Activated T-cell treated with anti-CD3 and anti-CD28 coated beads, Interleukin-2, amount 50 U/mL, for 4 hours (primary cell): ENCODE measurements around the gene OARD1. TPM values are rescaled to one million over a fixed set of nuclear protein-coding genes. Genes with fewer than 3 reads are reported as not detected.

ENCODE experiments used
- ATAC-seq, 2 donors: fragments of 200-7000 bp; cut with Tn5 transposase; one replicate each; pipeline ENCODE4 v1.10.0; 2021
- DNase-seq: peaks from one replicate; pipeline ENCODE4 v3.0.0-alpha.2; 2020
- H3K27me3 Mint-ChIP-seq: one replicate; pipeline ENCODE4 v1.8.0; 2021; ENCODE audit warnings: low read depth, mixed read lengths
- H3K36me3 Mint-ChIP-seq: one replicate; pipeline ENCODE4 v1.8.0; 2022; ENCODE audit warnings: mixed read lengths; ENCODE audit not compliant: insufficient read depth
- H3K4me1 Mint-ChIP-seq: one replicate; pipeline ENCODE4 v1.8.0; 2021; ENCODE audit warnings: low read depth, mixed read lengths
- H3K4me3 Mint-ChIP-seq: one replicate; pipeline ENCODE4 v1.8.0; 2021; ENCODE audit warnings: mild to moderate bottlenecking, moderate library complexity, mixed read lengths
- H3K9me3 Mint-ChIP-seq: one replicate; pipeline ENCODE4 v1.8.0; 2021; ENCODE audit warnings: mixed read lengths
- total RNA-seq, 3 donors: library from RNA; stranded (reverse); gene quantifications; one replicate each; pipeline ENCODE4 v1.2.1, GENCODE V29; 2021

The OARD1 gene
- total RNA-seq, 3 donors from 2014 or later: 28.1 to 33.2 (median 31.7) TPM

- H3K4me3 Mint-ChIP-seq: no peak overlapping the region
- peaks cover 14% of the 10 kb centered on the region for H3K4me1 Mint-ChIP-seq
- DNase-seq (no peak), ATAC-seq (no peak)
- peaks cover 33% of the 10 kb centered on the region for H3K36me3 Mint-ChIP-seq
- no peaks in the 10 kb centered on the region for H3K27me3 Mint-ChIP-seq
- H3K9me3 Mint-ChIP-seq: no peaks in the 10 kb centered on the region
These were observed 6.6 kb downstream of the OARD1 start for GRCh38 chr6:41065550-41066026.

DNA sequence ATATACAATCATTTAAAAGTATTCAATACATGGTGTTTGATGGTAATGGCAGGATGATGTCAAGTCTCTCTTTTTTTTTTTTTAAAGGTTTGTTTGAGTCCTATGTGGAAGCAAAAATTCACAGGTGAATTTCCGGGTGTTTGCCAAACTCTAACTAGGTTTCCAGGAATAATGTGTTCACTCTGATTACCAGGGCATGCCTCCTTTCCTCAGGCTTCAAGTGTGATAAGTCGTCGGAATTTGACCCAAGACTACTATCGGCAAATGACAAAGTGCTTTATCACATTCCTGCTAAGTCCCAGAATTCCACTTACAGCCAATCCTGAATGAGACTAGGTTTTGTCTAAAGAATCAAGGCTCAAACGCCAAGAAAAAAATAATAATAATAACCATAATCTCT, 7.3 kb downstream of the OARD1 start:
- Mint-ChIP-seq H3K4me3 (no peak overlapping the region), H3K36me3 (peaks cover 34% of the 10 kb centered on the region), H3K9me3 (no peaks in the 10 kb centered on the region), H3K27me3 (no peaks in the 10 kb centered on the region), H3K4me1 (peaks cover 10% of the 10 kb centered on the region)
- no peak for DNase-seq
- no peak for ATAC-seq

DNA sequence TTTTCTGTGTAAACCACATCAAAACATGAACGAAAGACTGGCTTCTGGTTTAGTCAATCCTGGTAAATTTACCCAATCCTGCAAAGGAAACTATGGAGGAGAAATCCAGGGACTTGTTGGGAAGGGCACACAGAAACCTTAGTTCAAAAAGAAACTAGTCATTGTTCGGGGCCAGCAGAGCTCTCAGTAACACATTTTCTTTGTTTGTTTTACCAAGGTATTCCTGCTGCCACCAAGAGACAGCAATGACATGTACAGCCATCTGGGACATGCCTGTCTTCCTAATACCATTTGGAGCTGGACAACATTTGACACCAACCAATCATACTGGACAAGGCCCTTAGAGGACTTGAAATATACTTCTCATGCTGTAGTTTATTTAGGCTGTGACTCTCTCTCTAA, 8.3 kb downstream of the OARD1 start:
- H3K36me3 Mint-ChIP-seq: peaks cover 34% of the 10 kb centered on the region
- no peaks in the 10 kb centered on the region for H3K9me3 Mint-ChIP-seq
- peaks cover 10% of the 10 kb centered on the region for H3K4me1 Mint-ChIP-seq
- no peaks in the 10 kb centered on the region for H3K27me3 Mint-ChIP-seq
- ATAC-seq (no peak), DNase-seq (no peak)
- H3K4me3 Mint-ChIP-seq: no peak overlapping the region

GRCh38 chr6:41062056-41062455, 10.1 kb downstream of the OARD1 start:
- Mint-ChIP-seq H3K4me3 (no peak overlapping the region), H3K9me3 (no peaks in the 10 kb centered on the region), H3K4me1 (peaks cover 11% of the 10 kb centered on the region), H3K27me3 (no peaks in the 10 kb centered on the region), H3K36me3 (peaks cover 30% of the 10 kb centered on the region)
- no peak for ATAC-seq
- DNase-seq: no peak

GRCh38 chr6:41061196-41061726, 10.9 kb downstream of the OARD1 start:
- DNase-seq (no peak), ATAC-seq (no peak)
- H3K4me1 Mint-ChIP-seq: peaks cover 5% of the 10 kb centered on the region
- H3K36me3 Mint-ChIP-seq: peaks cover 23% of the 10 kb centered on the region
- H3K27me3 Mint-ChIP-seq: no peaks in the 10 kb centered on the region
- H3K9me3 Mint-ChIP-seq: no peaks in the 10 kb centered on the region
- no peak overlapping the region for H3K4me3 Mint-ChIP-seq

GRCh38 chr6:41059556-41059955, 12.6 kb downstream of the OARD1 start:
- no peak for DNase-seq
- Mint-ChIP-seq H3K4me1 (peaks cover 5% of the 10 kb centered on the region), H3K9me3 (no peaks in the 10 kb centered on the region), H3K27me3 (no peaks in the 10 kb centered on the region), H3K4me3 (no peak overlapping the region), H3K36me3 (peaks cover 23% of the 10 kb centered on the region)
- no peak for ATAC-seq

GRCh38 chr6:41058783-41059181, 13.4 kb downstream of the OARD1 start:
- H3K9me3 Mint-ChIP-seq: no peaks in the 10 kb centered on the region
- H3K27me3 Mint-ChIP-seq: no peaks in the 10 kb centered on the region
- no peak overlapping the region for H3K4me3 Mint-ChIP-seq
- DNase-seq (no peak), ATAC-seq (no peak)
- H3K4me1 Mint-ChIP-seq: peaks cover 5% of the 10 kb centered on the region
- H3K36me3 Mint-ChIP-seq: peaks cover 23% of the 10 kb centered on the region

GRCh38 chr6:41056768-41057490, 15.2 kb downstream of the OARD1 start:
- no peaks in the 10 kb centered on the region for H3K9me3 Mint-ChIP-seq
- DNase-seq (no peak), ATAC-seq (no peak)
- no peaks in the 10 kb centered on the region for H3K27me3 Mint-ChIP-seq
- no peak overlapping the region for H3K4me3 Mint-ChIP-seq
- peaks cover 12% of the 10 kb centered on the region for H3K4me1 Mint-ChIP-seq
- H3K36me3 Mint-ChIP-seq: peaks cover 20% of the 10 kb centered on the region

GRCh38 chr6:41055149-41055548, 17.0 kb downstream of the OARD1 start:
- ATAC-seq (no peak), DNase-seq (no peak)
- Mint-ChIP-seq H3K9me3 (no peaks in the 10 kb centered on the region), H3K36me3 (peaks cover 25% of the 10 kb centered on the region), H3K4me3 (no peak overlapping the region), H3K27me3 (no peaks in the 10 kb centered on the region), H3K4me1 (peaks cover 20% of the 10 kb centered on the region)

DNA sequence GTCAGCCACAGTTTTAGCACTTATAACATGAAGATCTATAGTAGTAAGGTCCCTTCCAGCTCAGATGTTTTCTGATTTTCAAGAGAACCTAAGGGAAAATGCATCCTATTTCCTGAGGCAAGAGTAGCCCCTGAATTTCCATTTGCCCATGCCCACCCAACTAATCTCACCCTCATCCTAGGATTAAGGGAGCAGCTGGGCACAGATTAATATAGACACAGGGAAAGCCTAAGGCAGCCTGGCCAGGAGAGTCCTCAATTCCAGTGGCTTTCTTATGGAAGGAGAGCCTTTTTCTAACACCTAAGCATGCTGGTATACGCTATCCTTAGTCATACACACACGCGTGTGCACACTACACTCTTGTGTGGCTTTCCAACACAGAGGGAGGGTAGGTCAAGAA, 17.6 kb downstream of the OARD1 start:
- no peak overlapping the region for H3K4me3 Mint-ChIP-seq
- peaks cover 20% of the 10 kb centered on the region for H3K4me1 Mint-ChIP-seq
- ATAC-seq (no peak), DNase-seq (no peak)
- no peaks in the 10 kb centered on the region for H3K27me3 Mint-ChIP-seq
- peaks cover 26% of the 10 kb centered on the region for H3K36me3 Mint-ChIP-seq
- no peaks in the 10 kb centered on the region for H3K9me3 Mint-ChIP-seq

DNA sequence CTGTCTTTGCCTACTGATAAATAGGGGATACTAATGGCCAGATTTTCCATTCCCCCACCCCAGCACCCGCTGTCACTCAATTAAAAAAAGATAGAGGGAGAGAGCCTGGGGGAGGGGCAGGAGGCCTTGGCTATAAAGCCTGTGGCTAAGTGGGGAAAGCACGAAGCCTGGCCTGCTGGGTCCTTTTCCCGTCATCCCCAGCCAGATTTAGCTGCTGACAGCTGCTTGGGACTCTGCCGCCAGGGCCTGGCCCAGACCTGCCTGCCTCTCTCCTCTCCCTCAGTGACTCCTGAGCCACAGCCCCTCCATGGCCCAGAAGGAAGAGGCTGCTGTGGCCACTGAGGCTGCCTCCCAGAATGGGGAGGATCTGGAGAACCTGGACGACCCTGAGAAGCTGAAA, 19.1 kb downstream of the OARD1 start, which contains the start of gene APOBEC2:
Gene APOBEC2 (plus strand): TSS at position 162 of the 400 bp plus-strand sequence. CDS start 146 bp downstream, at position 308.
- H3K27me3 Mint-ChIP-seq: no peaks in the 10 kb centered on the region
- H3K9me3 Mint-ChIP-seq: no peaks in the 10 kb centered on the region
- H3K4me1 Mint-ChIP-seq: peaks cover 17% of the 10 kb centered on the region
- peak within 1 kb of the TSS; percentile 2 for H3K4me3 Mint-ChIP-seq
- H3K36me3 Mint-ChIP-seq: peaks cover 29% of the 10 kb centered on the region
- DNase-seq (no peak), ATAC-seq (no peak)

GRCh38 chr6:41051873-41052272, 20.3 kb downstream of the OARD1 start:
- DNase-seq (no peak), ATAC-seq (peak in 1 of 2 donors; percentile 30)
- peaks cover 17% of the 10 kb centered on the region for H3K4me1 Mint-ChIP-seq
- H3K9me3 Mint-ChIP-seq: no peaks in the 10 kb centered on the region
- H3K4me3 Mint-ChIP-seq: peak overlapping the region; percentile 2
- no peaks in the 10 kb centered on the region for H3K27me3 Mint-ChIP-seq
- H3K36me3 Mint-ChIP-seq: peaks cover 31% of the 10 kb centered on the region

DNA sequence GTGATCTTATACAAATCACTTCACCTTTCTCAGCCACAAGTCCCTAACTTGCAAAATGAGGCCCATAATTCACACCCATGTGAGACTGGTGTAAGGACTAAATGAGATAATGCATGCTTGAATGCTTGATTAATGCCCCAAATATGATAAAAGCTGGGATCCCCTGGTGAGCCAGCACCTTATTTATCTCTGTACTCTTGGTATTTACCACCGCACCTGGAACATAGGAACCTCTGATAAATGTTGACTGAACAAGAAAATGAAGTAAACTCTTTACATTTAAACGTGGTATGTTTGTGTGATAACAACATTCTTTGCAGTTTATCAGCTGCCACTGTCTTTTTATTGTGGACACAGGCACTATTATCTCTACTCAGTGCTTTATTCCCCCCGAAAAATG, 21.6 kb downstream of the OARD1 start:
- Mint-ChIP-seq H3K36me3 (peaks cover 29% of the 10 kb centered on the region), H3K27me3 (no peaks in the 10 kb centered on the region), H3K4me1 (peaks cover 17% of the 10 kb centered on the region), H3K9me3 (no peaks in the 10 kb centered on the region), H3K4me3 (no peak overlapping the region)
- no peak for DNase-seq
- no peak for ATAC-seq

DNA sequence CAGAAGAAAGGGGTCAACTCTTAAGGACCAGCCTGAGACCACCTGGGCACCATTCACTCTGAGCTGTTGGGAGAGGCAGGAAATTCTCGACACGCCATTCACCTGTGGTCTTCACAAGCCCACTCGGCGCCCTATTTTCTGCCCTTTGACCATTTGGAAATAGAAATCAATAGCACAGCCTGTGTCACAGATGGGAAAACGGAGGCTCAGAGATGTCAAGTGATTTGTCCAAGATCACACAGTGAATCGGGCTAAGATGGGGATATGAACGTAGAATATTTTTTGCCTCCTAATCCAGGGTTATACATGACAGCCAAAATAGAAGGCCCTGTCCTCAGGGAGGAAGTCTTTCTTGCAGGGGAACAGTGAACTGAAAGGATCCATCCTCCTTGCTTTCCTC, 22.2 kb downstream of the OARD1 start:
- Mint-ChIP-seq H3K36me3 (peaks cover 27% of the 10 kb centered on the region), H3K4me1 (peaks cover 17% of the 10 kb centered on the region), H3K9me3 (no peaks in the 10 kb centered on the region), H3K4me3 (no peak overlapping the region), H3K27me3 (no peaks in the 10 kb centered on the region)
- no peak for ATAC-seq
- no peak for DNase-seq

DNA sequence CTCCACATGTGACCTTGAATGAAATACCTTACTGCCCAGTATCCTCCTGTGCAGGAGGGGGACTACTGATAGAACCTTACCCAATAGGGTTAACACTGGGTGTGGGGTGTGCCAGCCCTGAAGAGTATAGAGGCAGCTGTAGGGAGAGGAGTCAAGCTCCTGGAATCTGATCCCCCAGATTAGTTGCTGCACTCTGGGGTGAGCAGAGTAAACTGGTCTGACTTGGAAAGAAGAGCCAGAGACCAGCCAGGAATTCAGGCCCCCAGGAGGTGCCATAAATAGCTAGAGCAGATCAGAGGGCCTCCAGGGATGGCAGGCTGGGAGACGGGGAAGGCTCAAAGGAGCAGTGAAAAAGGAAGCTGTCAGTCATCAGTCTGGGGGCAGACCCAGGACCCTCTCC, 22.6 kb downstream of the OARD1 start:
- Mint-ChIP-seq H3K36me3 (peaks cover 27% of the 10 kb centered on the region), H3K4me1 (peaks cover 17% of the 10 kb centered on the region), H3K4me3 (no peak overlapping the region), H3K9me3 (no peaks in the 10 kb centered on the region), H3K27me3 (no peaks in the 10 kb centered on the region)
- no peak for ATAC-seq
- DNase-seq: no peak
